OCI-LY7 (cell line): ENCODE data around the gene BLOC1S4.
"Not testable (repeated sequence)": the region's sequence is repeated elsewhere in the genome, so short reads cannot be mapped to it uniquely, and the experiment has no call there.

ENCODE experiments used
- CTCF ChIP-seq: fragments of 200-600 bp; sonication (generic); conservative IDR thresholded peaks from 2 replicates; pipeline ENCODE4 v1.5.1; 2014; ENCODE audit warnings: mild to moderate bottlenecking, antibody characterized with exemption, low read length, moderate library complexity, mixed read lengths
- EZH2phosphoT487 ChIP-seq: fragments of 200-600 bp; sonication (generic); IDR thresholded peaks from 2 replicates; pipeline ENCODE4 v1.6.1; 2018; ENCODE audit warnings: low read depth, borderline replicate concordance, mild to moderate bottlenecking, mixed run types, antibody characterized with exemption, low read length, moderate library complexity, mixed read lengths

DNA sequence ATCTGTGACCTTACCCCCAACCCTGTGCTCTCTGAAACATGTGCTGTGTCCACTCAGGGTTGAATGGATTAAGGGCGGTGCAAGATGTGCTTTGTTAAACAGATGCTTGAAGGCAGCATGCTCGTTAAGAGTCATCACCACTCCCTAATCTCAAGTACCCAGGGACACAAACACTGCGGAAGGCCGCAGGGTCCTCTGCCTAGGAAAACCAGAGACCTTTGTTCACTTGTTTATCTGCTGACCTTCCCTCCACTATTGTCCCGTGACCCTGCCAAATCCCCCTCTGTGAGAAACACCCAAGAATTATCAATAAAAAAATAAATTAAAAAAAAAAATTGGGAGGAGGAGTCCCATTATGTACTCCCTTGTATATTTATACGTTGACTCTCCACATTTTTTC lies 40.4 kb downstream of the BLOC1S4 start:
- not testable (repeated sequence) for TF ChIP-seq CTCF, EZH2phosphoT487
